ENCODE measurements around the gene TANGO2.

The TANGO2 gene

DNA sequence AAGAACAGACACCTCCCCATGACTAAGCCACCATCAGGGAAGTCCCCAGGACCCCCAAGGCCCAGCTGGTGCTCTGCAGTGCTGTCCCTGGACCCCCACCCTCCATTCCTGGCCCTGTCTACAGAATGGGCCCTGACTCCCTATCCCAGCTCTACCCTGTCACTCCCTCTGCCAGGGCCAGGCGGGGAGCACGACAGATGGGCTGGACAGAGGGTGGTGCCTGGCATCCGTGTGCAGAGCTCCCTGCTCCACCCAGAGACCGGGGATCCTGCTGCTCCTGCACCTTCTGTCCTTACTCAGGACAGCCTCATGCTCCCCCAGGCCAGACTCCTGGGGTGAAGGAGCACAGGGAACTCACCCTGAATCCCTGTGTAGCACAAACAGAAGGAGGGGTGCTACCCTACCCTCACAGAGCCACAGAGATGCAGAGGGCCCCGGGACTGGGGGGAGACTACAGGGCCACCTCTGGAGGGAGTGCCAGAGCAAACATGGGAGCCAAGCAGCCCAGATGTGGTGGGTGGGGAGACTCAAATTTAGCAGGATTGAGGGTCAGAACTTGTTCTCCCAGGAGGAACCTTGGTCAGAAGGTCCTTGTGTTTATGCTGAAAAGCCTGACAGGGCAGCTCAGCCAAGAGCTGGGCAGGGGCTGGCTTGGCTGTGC is 6.3 kb upstream of the TANGO2 start:
- no peak for DNase-seq

GRCh38 chr22:20015187-20015625 is 5.7 kb upstream of the TANGO2 start:
- DNase-seq = no peak

- peak; percentile 22 for DNase-seq
Observed at GRCh38 chr22:20015971-20016733, 4.8 kb upstream of the TANGO2 start.

DNA sequence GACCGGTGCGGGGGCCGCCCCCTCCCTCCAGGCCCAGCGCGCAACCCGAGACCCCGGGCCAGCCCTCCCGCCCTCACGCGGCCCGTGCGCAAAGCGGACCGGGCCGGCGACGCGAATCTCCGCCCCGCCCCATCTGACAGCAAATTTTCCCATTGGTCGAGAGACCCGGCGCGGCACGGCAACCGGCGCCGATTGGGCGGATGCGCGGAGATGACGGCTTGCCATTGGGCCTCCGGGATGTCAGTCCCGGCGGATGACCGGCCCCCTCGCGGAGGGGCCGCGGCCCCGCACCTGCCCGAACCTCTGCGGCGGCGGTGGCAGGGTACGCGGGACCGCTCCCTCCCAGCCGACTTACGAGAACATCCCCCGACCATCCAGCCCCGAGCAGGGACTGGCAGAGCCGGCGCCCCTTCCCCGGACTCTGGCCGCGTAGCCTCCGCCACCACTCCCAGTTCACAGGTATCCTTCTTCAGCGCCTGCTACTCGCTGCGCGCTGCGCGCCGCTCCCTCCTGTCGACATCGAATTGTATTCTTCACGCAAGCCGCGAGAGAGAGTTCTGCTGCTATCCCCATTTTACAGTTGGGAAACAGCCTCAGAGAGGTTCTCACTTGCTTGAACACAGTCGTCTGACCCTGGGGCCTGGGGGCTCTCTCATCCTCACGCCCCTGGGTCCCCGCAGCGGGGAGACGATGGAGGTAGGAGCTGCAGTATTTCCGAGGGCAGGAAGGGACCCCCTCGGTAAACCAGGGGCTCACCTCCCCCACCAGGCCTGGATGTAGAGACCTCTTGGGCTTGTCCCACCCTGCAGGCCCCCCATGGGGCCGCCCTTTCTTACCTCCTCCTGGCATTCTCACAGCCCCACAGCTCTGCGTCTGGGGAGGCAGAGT is 3.9 kb upstream of the TANGO2 start, which contains the start of gene ARVCF:
TSS of gene ARVCF (minus strand) at position 90 of the 888 bp plus-strand sequence. CDS start 26,029 bp downstream, outside the sequence.
- peak; percentile 86 for DNase-seq

GRCh38 chr22:20017622-20017958 is 3.3 kb upstream of the TANGO2 start:
- no peak for DNase-seq

DNA sequence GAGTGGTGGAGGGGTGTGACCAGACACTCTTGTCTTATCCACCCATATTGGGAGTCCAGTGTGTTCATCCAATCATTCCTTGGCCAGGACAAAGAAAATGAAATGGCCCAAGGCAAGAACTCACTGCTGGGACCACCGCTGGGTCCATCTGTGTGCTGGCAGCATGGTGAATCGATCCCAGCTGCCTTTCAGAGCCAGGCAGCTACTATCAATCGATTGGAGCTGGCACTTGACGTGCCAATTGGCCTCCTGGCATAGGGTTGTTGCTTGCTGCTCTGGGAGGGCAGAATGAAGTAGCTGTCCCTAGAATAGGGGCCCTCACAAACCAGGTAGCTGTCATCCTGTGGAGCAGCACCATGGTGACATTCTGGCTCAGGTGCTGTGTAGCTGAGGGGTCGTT is 2.9 kb upstream of the TANGO2 start:
- no peak for DNase-seq

DNA sequence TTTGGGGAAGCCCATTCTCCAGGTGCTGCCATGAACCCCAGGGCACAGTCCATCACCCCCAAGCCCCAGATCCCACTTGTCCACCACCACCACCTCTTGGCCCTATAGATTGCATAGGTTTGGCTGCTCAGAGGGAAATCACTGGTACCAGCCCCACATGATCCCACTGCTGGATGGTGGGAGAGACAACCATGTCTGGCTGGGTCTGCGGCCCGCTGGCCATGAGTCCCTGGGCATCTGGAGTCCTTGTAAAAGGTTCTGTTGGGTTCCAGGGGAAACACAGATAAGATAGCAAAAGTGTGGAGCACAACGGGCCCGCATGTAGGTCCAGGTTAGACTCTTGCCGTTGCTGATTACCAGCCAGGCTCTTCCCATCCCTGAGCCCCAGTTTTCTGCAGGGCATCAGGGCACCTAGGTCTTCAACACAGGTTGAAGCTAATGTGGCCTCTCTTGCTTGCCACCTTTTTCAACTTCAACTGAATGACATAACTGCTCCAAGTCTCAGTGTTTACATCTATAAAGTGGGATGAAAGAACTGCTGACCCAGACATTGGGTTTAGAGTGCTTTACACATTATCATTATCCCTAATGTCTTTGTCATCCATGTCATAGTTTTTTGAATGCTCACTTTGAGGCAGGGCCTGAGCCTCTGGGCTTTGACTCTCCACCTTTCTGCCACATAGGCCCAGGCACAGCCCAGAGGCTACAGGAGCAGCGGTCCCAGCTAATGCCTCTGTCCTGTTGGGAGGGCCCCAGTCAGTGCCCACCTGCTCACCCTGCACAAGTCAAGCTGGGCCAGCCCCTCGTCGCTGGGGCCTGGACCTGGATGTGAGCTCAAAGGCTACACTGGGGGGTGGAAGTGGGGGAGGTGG is 1.0 kb upstream of the TANGO2 start:
- DNase-seq = no peak

- DNase-seq = peak; percentile 45
Observed at GRCh38 chr22:20021196-20022181, 579 bp downstream of the TANGO2 start.

GRCh38 chr22:20022231-20022977 is 1.5 kb downstream of the TANGO2 start:
- DNase-seq = no peak

GRCh38 chr22:20022978-20023613 is 2.2 kb downstream of the TANGO2 start:
- DNase-seq = no peak

GRCh38 chr22:20024225-20024624 is 3.3 kb downstream of the TANGO2 start:
- no peak for DNase-seq

DNA sequence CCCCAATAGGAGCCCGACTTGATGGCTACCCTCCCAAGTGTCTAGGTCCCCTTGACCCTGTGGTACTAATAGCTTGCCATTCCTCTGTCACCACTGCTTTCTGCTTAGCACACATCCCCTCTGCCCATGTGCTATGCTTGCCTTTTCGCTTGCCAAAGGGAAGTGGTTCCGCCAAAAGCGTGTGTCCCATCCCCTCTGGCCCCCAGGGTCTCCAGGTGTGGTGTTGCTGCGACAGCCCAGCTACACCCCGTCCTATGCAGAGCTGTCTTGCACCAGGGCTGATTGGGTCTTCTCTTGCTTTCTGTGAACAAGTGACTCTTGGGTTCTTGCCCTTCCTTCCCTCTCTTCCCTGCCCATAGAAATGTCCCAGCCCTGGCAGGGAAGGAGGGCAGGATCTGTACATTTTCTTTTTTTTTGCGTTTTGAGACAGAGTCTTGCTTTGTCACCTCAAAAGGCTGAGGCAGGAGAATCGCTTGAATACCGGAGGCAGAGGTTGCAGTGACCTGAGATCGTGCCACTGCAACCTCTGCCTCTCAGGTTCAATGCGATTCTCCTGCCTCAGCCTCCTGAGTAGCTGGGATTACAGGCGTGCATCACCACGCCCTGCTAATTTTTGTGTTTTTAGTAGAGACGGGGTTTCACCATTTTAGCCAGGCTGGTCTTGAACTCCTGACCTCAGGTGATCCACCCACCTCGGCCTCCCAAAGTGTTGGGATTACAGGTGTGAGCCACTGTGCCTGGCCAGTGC is 3.9 kb downstream of the TANGO2 start:
- no peak for DNase-seq

DNA sequence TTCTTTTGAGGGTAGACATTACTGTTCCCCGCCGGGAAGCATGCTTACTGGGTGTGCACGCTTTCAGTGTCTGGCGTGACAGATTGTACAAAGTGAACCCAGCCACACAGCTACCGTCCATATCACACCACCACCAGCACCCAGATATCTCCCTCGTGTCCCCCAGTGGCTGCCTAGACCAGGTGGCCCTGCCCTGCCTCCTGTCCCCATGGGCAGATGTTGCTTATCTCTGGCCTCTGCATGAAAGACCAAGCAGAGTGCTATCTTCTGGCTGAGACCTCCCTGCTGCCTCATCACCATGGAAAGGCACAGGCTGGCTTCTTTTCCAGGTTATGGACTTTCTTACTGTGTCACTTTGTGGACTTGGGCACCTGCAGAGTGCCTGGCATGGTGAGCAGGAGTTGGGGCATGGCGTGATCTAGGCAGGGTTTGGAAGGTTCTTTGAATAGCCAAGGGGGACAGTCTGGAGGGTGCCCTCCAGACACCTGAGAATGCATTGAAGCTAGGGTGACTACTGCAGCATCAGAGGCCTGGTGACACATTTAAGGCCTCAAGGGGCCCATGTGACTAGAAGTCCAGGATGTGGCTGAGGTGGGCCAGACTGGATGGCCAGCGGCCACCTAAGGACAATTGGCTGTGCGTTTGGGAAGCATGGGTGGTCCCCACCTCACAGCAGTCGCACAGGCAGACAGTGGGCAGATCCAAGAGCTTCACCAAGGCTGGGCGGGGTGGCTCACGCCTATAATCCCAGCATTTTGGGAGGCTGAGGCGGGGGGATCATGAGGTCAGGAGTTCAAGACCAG is 4.7 kb downstream of the TANGO2 start:
- no peak for DNase-seq

GRCh38 chr22:20026204-20026908 is 5.4 kb downstream of the TANGO2 start:
- DNase-seq = no peak

- no peak for DNase-seq
Observed at GRCh38 chr22:20026996-20027601, 6.2 kb downstream of the TANGO2 start.

- no peak for DNase-seq
Observed at GRCh38 chr22:20027966-20028854, 7.3 kb downstream of the TANGO2 start.

All from EL (cell line).